Loucy (cell line): ENCODE data around the gene OR5H14.
"Not testable (repeated sequence)": the region's sequence is repeated elsewhere in the genome, so short reads cannot be mapped to it uniquely, and the experiment has no call there.

Experiments
- CTCF ChIP-seq: fragments of 200-600 bp; sonication (generic); conservative IDR thresholded peaks from 2 replicates; pipeline ENCODE4 v1.5.1; 2014; ENCODE audit warnings: mild to moderate bottlenecking, antibody characterized with exemption, low read length
- EZH2phosphoT487 ChIP-seq: fragments of 200-600 bp; IDR thresholded peaks from 2 replicates; pipeline ENCODE4 v1.6.1; 2018; ENCODE audit warnings: antibody characterized with exemption, mild to moderate bottlenecking, moderate library complexity, borderline replicate concordance

GRCh38 chr3:98190911-98191310 is 43.6 kb downstream of the OR5H14 start:
- not testable (repeated sequence) for TF ChIP-seq CTCF, EZH2phosphoT487
